Measurements from ENCODE around the gene SLC24A3. TPM values are rescaled to one million over a fixed set of nuclear protein-coding genes. Genes with fewer than 3 reads are reported as not detected.

Gene SLC24A3
- total and polyA plus RNA-seq, 4 donors, result 1.9 to 8.4 (median 5.8) TPM

- Histone ChIP-seq H3K9ac (ENCODE audit: insufficient read depth in 1 of 2, low read length in 2 of 2) (no peak overlapping the region), H3K27me3 (ENCODE audit: control insufficient read depth in 3 of 3, insufficient read depth in 3 of 3, low read length in 2 of 3) (no peaks in the 10 kb centered on the region), H3K9me3 (ENCODE audit: control insufficient read depth in 4 of 4, insufficient read depth in 3 of 4, low read length in 3 of 4) (peaks cover 0 to 2% (median 0%) of the 10 kb centered on the region in 4 donors), H3K36me3 (ENCODE audit: control insufficient read depth in 4 of 4, insufficient read depth in 4 of 4, low read length in 4 of 4) (no peaks in the 10 kb centered on the region), H3K4me1 (ENCODE audit: control insufficient read depth in 5 of 5, insufficient read depth in 5 of 5, low read length in 5 of 5) (peaks cover 2 to 7% (median 3%) of the 10 kb centered on the region in 5 donors), H3K4me3 (no peak overlapping the region), H3K27ac (ENCODE audit: low read depth in 1 of 2, low read length in 1 of 2) (no peak overlapping the region)
- TF ChIP-seq CTCF (IDR thresholded peaks at IDR 0.05; ENCODE audit: control extremely low read depth, extremely low read depth), result no peak
- no peak for DNase-seq
- no peak for ATAC-seq (ENCODE audit: insufficient read depth, low FRiP score)
- 70 to 75% methylated on average over 6 of the region's 6 CpGs for WGBS, 2 donors
Measured at GRCh38 chr20:19257865-19258264, 45.4 kb downstream of the SLC24A3 start.

GRCh38 chr20:19259141-19259591 is 46.7 kb downstream of the SLC24A3 start:
- no peak for TF ChIP-seq CTCF (IDR thresholded peaks at IDR 0.05; ENCODE audit: control extremely low read depth, extremely low read depth)
- Histone ChIP-seq H3K9me3 (ENCODE audit: control insufficient read depth in 4 of 4, insufficient read depth in 3 of 4, low read length in 3 of 4) (peaks cover 0 to 2% (median 0%) of the 10 kb centered on the region in 4 donors), H3K27me3 (ENCODE audit: control insufficient read depth in 3 of 3, insufficient read depth in 3 of 3, low read length in 2 of 3) (no peaks in the 10 kb centered on the region), H3K9ac (ENCODE audit: insufficient read depth in 1 of 2, low read length in 2 of 2) (no peak overlapping the region), H3K4me3 (no peak overlapping the region), H3K27ac (ENCODE audit: low read depth in 1 of 2, low read length in 1 of 2) (no peak overlapping the region), H3K36me3 (ENCODE audit: control insufficient read depth in 4 of 4, insufficient read depth in 4 of 4, low read length in 4 of 4) (no peaks in the 10 kb centered on the region), H3K4me1 (ENCODE audit: control insufficient read depth in 5 of 5, insufficient read depth in 5 of 5, low read length in 5 of 5) (peaks cover 1 to 11% (median 5%) of the 10 kb centered on the region in 5 donors)
- ATAC-seq (ENCODE audit: insufficient read depth, low FRiP score), result no peak
- WGBS, 2 donors, result 72% methylated on average over 7 of the region's 7 CpGs
- no peak for DNase-seq

GRCh38 chr20:19260412-19261090 is 48.1 kb downstream of the SLC24A3 start:
- Histone ChIP-seq H3K9me3 (ENCODE audit: control insufficient read depth in 4 of 4, insufficient read depth in 3 of 4, low read length in 3 of 4) (peaks cover 0 to 2% (median 0%) of the 10 kb centered on the region in 4 donors), H3K9ac (ENCODE audit: insufficient read depth in 1 of 2, low read length in 2 of 2) (no peak overlapping the region), H3K27ac (ENCODE audit: low read depth in 1 of 2, low read length in 1 of 2) (no peak overlapping the region), H3K27me3 (ENCODE audit: control insufficient read depth in 3 of 3, insufficient read depth in 3 of 3, low read length in 2 of 3) (no peaks in the 10 kb centered on the region), H3K36me3 (ENCODE audit: control insufficient read depth in 4 of 4, insufficient read depth in 4 of 4, low read length in 4 of 4) (no peaks in the 10 kb centered on the region), H3K4me3 (no peak overlapping the region), H3K4me1 (ENCODE audit: control insufficient read depth in 5 of 5, insufficient read depth in 5 of 5, low read length in 5 of 5) (peaks cover 0 to 11% (median 5%) of the 10 kb centered on the region in 5 donors)
- no peak for ATAC-seq (ENCODE audit: insufficient read depth, low FRiP score)
- 48 to 49% methylated on average over 9 of the region's 9 CpGs for WGBS, 2 donors
- DNase-seq, result no peak
- TF ChIP-seq CTCF (IDR thresholded peaks at IDR 0.05; ENCODE audit: control extremely low read depth, extremely low read depth), result no peak

Data from lung (tissue), 12 donors.